ENCODE results near the gene EYA3. TPM values are rescaled to one million over a fixed set of nuclear protein-coding genes. Genes with fewer than 3 reads are reported as not detected.

The EYA3 gene
- total RNA-seq, 2 donors from 2014 or later, result 12.5 to 13.8 TPM

DNA sequence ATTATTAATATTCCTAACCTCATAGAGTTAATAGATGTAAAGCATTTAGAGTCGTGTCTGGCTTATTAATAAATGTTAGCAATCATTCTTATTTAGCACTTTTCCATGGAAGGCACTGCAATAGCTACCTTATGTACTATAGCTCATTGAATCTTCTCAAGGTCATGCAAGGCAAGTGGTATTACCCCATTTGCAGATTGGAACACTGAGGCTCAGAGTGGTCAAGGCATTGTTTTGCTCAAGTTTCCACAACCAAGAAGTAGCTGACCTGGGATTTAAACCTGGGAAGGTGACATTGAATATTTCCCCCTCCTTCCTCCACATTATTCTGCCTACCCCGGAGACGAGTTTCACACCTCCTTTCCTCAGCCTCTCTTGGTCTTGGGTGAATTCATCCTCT is 37.8 kb upstream of the EYA3 start:
- no peak for ATAC-seq
- H3K9me3 ChIP-seq (ENCODE audit: control insufficient read depth, low read length, poor library complexity, severe bottlenecking), result no peaks in the 10 kb centered on the region
- no peak for DNase-seq
- peaks cover 2% of the 10 kb centered on the region for H3K4me1 Mint-ChIP-seq
- no peak overlapping the region for H3K4me3 Mint-ChIP-seq
- no peak overlapping the region for H3K27ac Mint-ChIP-seq
- peaks cover 17% of the 10 kb centered on the region for H3K27me3 Mint-ChIP-seq
- H3K36me3 Mint-ChIP-seq (ENCODE audit: low read depth), result no peaks in the 10 kb centered on the region

DNA sequence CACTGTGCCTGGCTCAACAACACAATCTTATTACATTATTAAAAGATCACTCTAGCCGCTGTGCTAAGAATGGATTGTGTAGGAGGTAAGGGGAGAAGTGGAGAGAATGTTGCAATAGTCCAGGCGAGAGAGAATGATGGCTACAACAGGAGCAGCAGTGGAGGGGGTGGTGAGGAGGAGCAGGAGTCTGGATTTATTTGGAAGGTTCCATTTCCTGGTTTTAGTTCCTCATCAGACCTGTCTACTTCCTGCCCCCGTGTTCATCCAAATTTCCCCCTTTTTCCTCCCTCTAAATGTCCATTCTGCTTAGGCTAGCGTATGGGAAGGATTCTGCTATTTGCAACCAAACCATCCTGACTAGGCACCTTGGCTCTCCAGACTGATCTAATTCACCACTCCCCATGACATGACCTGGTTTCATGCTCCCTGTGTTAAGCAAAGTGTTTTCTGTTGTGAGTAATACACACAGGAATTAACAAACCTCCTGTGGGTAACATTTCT is 35.1 kb upstream of the EYA3 start:
- Mint-ChIP-seq H3K36me3 (ENCODE audit: low read depth) (no peaks in the 10 kb centered on the region), H3K27ac (no peak overlapping the region), H3K4me1 (peaks cover 2% of the 10 kb centered on the region), H3K4me3 (no peak overlapping the region), H3K27me3 (peaks cover 21% of the 10 kb centered on the region)
- H3K9me3 ChIP-seq (ENCODE audit: control insufficient read depth, low read length, poor library complexity, severe bottlenecking), result no peaks in the 10 kb centered on the region
- no peak for DNase-seq
- no peak for ATAC-seq

DNA sequence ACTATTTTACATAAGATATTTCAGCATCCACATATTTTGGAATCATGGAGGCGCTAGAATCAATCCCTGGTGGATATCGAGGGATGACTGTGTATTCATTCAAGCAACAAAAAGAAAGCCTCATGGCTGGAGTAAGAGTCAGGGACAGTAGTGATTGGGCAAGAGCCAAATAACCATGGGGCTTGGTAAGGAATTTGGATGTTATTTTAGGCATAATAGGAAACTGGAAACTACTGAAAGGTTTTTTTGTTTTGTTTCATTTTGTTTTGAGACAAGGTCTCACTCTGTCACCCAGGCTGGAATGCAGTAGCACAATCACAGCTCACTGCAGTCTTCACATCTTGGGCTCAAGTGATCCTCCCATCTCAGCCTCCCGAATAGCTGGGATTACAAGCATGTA is 33.8 kb upstream of the EYA3 start:
- no peak for DNase-seq
- no peaks in the 10 kb centered on the region for H3K9me3 ChIP-seq (ENCODE audit: control insufficient read depth, low read length, poor library complexity, severe bottlenecking)
- H3K27ac Mint-ChIP-seq, result no peak overlapping the region
- peaks cover 24% of the 10 kb centered on the region for H3K27me3 Mint-ChIP-seq
- H3K36me3 Mint-ChIP-seq (ENCODE audit: low read depth), result no peaks in the 10 kb centered on the region
- no peak for ATAC-seq
- H3K4me3 Mint-ChIP-seq, result no peak overlapping the region
- H3K4me1 Mint-ChIP-seq, result no peaks in the 10 kb centered on the region

DNA sequence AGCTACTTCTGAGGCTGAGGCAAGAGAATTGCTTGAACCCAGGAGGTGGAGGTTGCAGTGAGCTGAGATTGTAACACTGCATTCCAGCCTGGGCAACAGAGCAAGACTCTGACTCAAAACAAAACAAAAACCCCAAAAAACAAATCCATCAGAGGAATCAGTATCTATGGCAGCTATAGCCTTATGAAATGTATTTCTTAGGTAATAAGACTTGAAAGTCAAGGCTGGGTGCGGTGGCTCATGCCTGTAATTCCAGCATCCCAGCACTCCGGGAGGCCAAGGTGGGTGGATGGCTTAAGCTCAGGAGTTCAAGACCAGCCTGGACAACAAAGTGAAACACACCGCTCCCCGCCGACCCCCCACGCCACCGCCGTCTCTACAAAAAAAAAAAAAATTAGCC is 31.1 kb upstream of the EYA3 start:
- Mint-ChIP-seq H3K27ac (no peak overlapping the region), H3K4me1 (peaks cover 5% of the 10 kb centered on the region), H3K4me3 (no peak overlapping the region), H3K36me3 (ENCODE audit: low read depth) (no peaks in the 10 kb centered on the region), H3K27me3 (peaks cover 12% of the 10 kb centered on the region)
- no peaks in the 10 kb centered on the region for H3K9me3 ChIP-seq (ENCODE audit: control insufficient read depth, low read length, poor library complexity, severe bottlenecking)
- DNase-seq (no peak), ATAC-seq (no peak)

DNA sequence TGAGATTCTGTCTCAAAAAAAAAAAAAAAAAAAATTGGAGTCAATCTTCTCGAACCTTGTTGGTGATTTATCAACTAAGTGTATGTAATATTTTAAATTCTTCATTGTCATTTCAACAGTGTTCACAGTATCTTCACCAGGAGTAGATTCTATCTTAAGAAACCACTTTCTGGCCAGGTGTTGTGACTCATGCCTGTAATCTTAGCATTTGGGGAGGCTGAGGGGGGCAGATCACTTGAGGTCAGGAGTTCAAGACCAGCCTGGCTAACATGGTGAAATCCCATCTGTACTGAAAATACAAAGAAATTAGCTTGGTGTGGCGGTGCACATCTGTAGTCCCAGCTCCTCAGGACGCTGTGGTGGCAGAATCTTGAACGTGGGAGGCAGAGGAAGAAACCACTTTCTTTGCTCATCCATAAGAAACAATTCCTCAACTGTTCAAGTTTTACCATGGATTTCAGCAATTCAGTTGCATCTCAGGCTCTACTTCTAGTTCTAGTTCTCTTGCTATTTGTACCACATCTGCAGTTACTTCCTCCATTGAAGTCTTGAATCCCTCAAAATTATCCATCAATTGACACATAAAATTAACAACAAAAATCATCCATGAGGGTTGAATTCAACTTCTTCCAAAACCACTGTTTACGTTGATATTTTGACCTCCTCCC is 30.4 kb upstream of the EYA3 start:
- ATAC-seq, result no peak
- H3K27ac Mint-ChIP-seq, result no peak overlapping the region
- peaks cover 5% of the 10 kb centered on the region for H3K4me1 Mint-ChIP-seq

DNA sequence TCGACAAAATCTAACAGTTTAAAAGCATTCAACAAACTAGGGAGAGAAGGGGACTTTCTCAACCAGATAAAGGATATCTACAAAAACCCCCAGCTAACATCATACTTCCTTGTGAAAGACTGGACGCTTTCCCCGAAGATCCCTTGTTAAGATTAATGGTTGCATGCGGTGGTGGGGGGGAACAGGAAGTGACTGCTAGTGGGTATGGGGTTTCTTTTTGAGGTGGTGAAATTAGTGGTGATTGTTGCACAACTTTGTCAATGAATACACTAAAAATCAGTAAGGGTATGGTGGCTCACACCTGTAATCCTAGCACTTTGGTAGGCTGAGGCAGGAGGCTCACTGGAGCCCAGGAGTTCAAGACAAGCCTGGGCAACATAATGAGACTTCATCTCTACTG is 26.9 kb upstream of the EYA3 start:
- no peak overlapping the region for H3K27ac Mint-ChIP-seq
- peak; percentile 76 for ATAC-seq
- no peak overlapping the region for H3K4me3 Mint-ChIP-seq
- no peaks in the 10 kb centered on the region for H3K36me3 Mint-ChIP-seq (ENCODE audit: low read depth)
- peaks cover 12% of the 10 kb centered on the region for H3K27me3 Mint-ChIP-seq
- peak in 1 of 3 donors; percentile 9 for DNase-seq
- peaks cover 7% of the 10 kb centered on the region for H3K4me1 Mint-ChIP-seq
- H3K9me3 ChIP-seq (ENCODE audit: control insufficient read depth, low read length, poor library complexity, severe bottlenecking), result no peaks in the 10 kb centered on the region

More for the DNA sequence above, 30.4 kb upstream of the EYA3 start:
- DNase-seq, result no peak
- H3K36me3 Mint-ChIP-seq (ENCODE audit: low read depth), result no peaks in the 10 kb centered on the region
- H3K4me3 Mint-ChIP-seq, result no peak overlapping the region
- H3K9me3 ChIP-seq (ENCODE audit: control insufficient read depth, low read length, poor library complexity, severe bottlenecking), result no peaks in the 10 kb centered on the region
- peaks cover 12% of the 10 kb centered on the region for H3K27me3 Mint-ChIP-seq

DNA sequence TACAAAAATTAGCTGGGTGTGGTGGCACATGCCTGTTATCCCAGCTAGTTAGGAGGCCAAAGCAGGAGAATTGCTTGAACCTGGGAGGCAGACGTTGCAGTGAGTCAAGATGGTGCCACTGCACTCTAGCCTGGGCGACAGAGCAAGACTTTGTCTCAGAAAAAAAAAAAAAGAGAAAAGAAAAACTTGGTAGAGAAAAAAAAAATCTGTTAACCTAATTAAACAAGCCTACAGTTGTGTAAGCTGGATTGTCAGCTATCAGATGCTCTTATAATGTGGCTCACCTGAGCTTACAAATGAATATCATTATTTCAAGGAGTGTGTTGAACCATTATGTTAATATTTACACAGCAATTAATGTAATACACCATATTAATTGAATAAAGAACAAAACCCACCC is 26.4 kb upstream of the EYA3 start:
- H3K27ac Mint-ChIP-seq, result no peak overlapping the region
- no peaks in the 10 kb centered on the region for H3K9me3 ChIP-seq (ENCODE audit: control insufficient read depth, low read length, poor library complexity, severe bottlenecking)
- H3K27me3 Mint-ChIP-seq, result peaks cover 12% of the 10 kb centered on the region
- ATAC-seq (peak; percentile 5), DNase-seq (no peak)
- no peak overlapping the region for H3K4me3 Mint-ChIP-seq
- H3K4me1 Mint-ChIP-seq, result peaks cover 7% of the 10 kb centered on the region
- no peaks in the 10 kb centered on the region for H3K36me3 Mint-ChIP-seq (ENCODE audit: low read depth)

DNA sequence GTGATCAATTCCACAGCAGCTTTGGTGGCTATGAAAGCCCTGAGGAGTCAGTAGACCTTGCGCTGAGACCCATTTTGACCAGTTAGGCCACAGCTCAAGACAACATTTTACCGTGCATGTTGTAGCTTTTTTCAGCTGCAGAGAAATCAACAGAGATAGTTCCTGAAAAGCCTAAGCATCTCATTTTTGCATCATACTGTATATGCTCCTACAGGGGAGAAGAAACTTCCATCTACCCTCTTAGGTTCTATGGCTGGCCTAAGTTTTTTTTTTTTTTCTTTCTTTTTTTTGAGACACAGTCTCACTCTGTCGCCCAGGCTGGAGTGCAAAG is 24.8 kb upstream of the EYA3 start:
- H3K4me1 Mint-ChIP-seq, result peaks cover 7% of the 10 kb centered on the region
- no peaks in the 10 kb centered on the region for H3K9me3 ChIP-seq (ENCODE audit: control insufficient read depth, low read length, poor library complexity, severe bottlenecking)
- H3K27ac Mint-ChIP-seq, result no peak overlapping the region
- no peaks in the 10 kb centered on the region for H3K36me3 Mint-ChIP-seq (ENCODE audit: low read depth)
- H3K4me3 Mint-ChIP-seq, result no peak overlapping the region
- peaks cover 8% of the 10 kb centered on the region for H3K27me3 Mint-ChIP-seq
- no peak for ATAC-seq
- DNase-seq, result no peak

DNA sequence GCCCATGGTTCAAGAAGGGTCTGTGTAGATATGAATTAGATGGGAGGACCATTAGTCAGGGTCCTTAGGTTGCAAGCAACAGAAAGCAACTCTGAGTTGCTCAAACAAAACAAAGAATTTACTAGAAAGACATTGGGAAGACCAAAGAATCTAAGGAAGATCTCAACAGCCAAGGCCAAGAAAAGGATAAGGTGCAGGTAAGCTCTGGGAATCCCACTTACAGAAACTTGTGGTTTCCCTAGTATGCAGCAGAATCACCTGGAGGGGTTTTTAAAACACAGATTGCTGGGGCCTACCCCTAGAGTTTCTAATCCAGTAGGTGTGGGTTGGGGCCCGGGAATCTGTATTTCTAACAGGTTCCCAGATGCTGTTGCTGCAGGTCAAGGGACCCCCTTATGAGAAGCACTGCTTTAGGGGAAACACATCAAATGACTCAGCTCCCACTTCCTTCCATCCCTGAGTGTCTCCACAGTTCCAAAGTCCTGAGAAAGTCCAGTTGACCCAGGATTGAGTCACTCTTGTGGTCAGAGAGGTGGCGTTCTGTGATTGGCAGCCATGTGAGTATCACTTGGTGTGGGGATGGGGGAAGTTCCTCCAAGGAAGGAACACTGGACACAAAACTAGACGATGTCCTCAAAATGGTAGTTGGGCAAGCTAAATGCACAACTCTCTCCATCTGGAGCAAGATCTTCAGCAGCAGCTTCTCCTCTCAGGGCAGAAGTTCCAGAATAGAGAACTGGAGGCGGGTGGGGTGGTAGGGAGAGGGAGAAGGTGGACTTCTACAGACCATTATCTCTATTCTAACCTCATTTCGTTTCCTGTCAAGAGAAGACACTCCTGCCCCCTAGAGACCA is 24.2 kb upstream of the EYA3 start:
- ATAC-seq (peak; percentile 18), DNase-seq (no peak)
- H3K36me3 Mint-ChIP-seq (ENCODE audit: low read depth), result no peaks in the 10 kb centered on the region
- peaks cover 7% of the 10 kb centered on the region for H3K4me1 Mint-ChIP-seq
- no peaks in the 10 kb centered on the region for H3K9me3 ChIP-seq (ENCODE audit: control insufficient read depth, low read length, poor library complexity, severe bottlenecking)
- H3K4me3 Mint-ChIP-seq, result no peak overlapping the region
- no peak overlapping the region for H3K27ac Mint-ChIP-seq
- H3K27me3 Mint-ChIP-seq, result peaks cover 4% of the 10 kb centered on the region

DNA sequence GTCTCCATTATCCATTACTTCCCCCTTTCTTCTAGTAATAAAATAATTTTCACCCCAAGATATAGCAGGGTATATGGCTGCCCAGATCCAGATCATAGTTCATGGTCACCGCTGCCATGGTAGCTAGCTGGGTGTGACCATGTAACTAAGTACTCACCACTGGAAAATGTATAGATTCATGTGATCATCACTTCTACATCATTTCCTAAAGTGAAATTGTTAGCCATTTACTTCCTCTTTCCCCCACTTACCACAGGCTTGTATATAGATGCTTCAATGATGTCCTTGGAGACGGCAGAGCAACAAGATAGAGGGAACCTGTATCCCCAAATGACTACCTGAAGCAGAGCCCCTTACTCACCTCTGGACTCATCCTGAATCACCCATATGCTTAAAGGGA is 22.7 kb upstream of the EYA3 start:
- H3K27me3 Mint-ChIP-seq, result no peaks in the 10 kb centered on the region
- no peaks in the 10 kb centered on the region for H3K36me3 Mint-ChIP-seq (ENCODE audit: low read depth)
- ATAC-seq (peak; percentile 50), DNase-seq (no peak)
- H3K4me3 Mint-ChIP-seq, result no peak overlapping the region
- H3K4me1 Mint-ChIP-seq, result peaks cover 7% of the 10 kb centered on the region
- H3K9me3 ChIP-seq (ENCODE audit: control insufficient read depth, low read length, poor library complexity, severe bottlenecking), result no peaks in the 10 kb centered on the region
- no peak overlapping the region for H3K27ac Mint-ChIP-seq

DNA sequence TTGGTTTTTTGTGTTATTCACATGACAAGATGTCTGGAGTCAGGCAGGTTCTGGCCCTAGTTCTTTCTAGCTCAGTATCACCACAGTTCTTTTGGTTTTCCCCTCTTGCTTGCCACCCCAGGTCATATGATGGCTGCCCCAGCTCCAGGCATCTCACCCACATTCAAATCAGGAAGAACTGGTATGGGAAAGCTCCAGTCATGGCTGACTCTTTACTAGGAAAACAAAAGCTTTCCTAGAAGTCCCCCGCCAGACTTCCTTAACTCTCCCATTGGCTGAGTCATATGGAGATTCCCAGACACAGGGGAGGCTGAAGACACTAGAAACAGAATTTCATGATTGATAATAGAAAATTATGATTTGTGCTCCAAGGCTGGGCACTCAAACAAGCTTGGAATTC is 22.1 kb upstream of the EYA3 start:
- Mint-ChIP-seq H3K4me1 (peaks cover 7% of the 10 kb centered on the region), H3K27ac (no peak overlapping the region), H3K27me3 (no peaks in the 10 kb centered on the region), H3K4me3 (no peak overlapping the region), H3K36me3 (ENCODE audit: low read depth) (no peaks in the 10 kb centered on the region)
- DNase-seq, result no peak
- ATAC-seq, result no peak
- no peaks in the 10 kb centered on the region for H3K9me3 ChIP-seq (ENCODE audit: control insufficient read depth, low read length, poor library complexity, severe bottlenecking)

DNA sequence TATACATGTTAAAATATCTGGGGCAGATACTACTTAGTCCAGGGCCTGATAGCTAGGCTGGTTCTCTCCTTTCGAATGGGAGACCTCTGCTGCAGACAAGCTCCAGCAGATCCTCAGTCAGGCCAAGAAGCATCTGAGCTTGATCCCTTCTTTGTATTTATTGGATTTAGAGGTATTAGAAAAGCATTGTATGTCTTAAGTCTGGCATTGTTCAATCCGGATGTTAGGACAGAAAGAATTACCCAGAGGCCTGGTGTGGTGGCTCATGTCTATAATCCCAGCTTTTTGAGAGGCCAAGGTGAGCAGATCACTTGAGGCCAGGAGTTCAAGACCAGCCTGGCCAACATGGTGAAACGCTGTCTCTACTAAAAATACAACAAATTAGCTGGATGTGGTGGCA is 21.2 kb upstream of the EYA3 start:
- H3K27ac Mint-ChIP-seq, result no peak overlapping the region
- no peaks in the 10 kb centered on the region for H3K27me3 Mint-ChIP-seq
- H3K36me3 Mint-ChIP-seq (ENCODE audit: low read depth), result no peaks in the 10 kb centered on the region
- no peak overlapping the region for H3K4me3 Mint-ChIP-seq
- H3K9me3 ChIP-seq (ENCODE audit: control insufficient read depth, low read length, poor library complexity, severe bottlenecking), result no peaks in the 10 kb centered on the region
- H3K4me1 Mint-ChIP-seq, result peaks cover 2% of the 10 kb centered on the region
- ATAC-seq (no peak), DNase-seq (no peak)

DNA sequence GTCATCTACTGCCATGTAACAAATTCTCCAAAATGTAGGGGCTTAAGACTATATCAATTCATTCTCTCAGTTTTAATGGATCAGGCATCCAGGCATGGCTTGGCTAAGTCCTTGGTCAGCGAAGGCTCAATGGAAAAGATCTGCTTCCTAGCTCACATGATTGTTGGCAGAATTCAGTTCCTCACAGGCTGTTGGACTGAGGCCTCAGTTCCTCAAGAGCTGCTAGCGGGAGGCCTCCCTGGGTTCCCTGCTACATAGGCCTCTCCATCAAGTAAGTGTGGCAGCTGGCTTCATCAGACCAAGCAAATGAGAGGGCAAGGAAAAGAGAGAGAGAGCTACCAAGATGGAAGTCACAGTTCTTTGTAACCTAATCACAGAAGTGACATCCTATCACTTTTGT is 19.6 kb upstream of the EYA3 start:
- Mint-ChIP-seq H3K27me3 (no peaks in the 10 kb centered on the region), H3K4me1 (peaks cover 2% of the 10 kb centered on the region), H3K4me3 (no peak overlapping the region), H3K36me3 (ENCODE audit: low read depth) (no peaks in the 10 kb centered on the region), H3K27ac (no peak overlapping the region)
- no peaks in the 10 kb centered on the region for H3K9me3 ChIP-seq (ENCODE audit: control insufficient read depth, low read length, poor library complexity, severe bottlenecking)
- DNase-seq (no peak), ATAC-seq (no peak)

Measured in T-helper 17 cell (primary cell).